Stimulated activated CD8-positive, alpha-beta memory T cell treated with anti-CD3 and anti-CD28 coated beads, Interleukin-15, amount 100 ng/mL, for 1 hour (primary cell): Measurements from ENCODE around the gene TCAIM.

Experiments used
- DNase-seq: peaks from one replicate; pipeline ENCODE4 v3.0.0-alpha.2; 2020; ENCODE audit warnings: low read depth

The TCAIM gene

GRCh38 chr3:44338010-44338827 is at the start of gene TCAIM:
Gene TCAIM, plus strand, starts transcription at chr3:44338766. Its CDS starts 16,017 bp downstream, at chr3:44354783.
- peak; percentile 95 for DNase-seq

- no peak for DNase-seq
These were observed 48.6 kb upstream of the TCAIM start for GRCh38 chr3:44289882-44290462.

GRCh38 chr3:44292276-44292675 is 46.3 kb upstream of the TCAIM start:
- no peak for DNase-seq

- DNase-seq: no peak
These were observed 45.6 kb upstream of the TCAIM start for GRCh38 chr3:44292947-44293346.

GRCh38 chr3:44297255-44297654 is 41.3 kb upstream of the TCAIM start:
- DNase-seq: no peak

GRCh38 chr3:44301746-44302145 is 36.8 kb upstream of the TCAIM start:
- no peak for DNase-seq

- DNase-seq: no peak
These were observed 29.1 kb upstream of the TCAIM start for GRCh38 chr3:44309500-44309899.

GRCh38 chr3:44318891-44319311 is 19.7 kb upstream of the TCAIM start:
- DNase-seq: no peak

- no peak for DNase-seq
These were observed 17.2 kb upstream of the TCAIM start for GRCh38 chr3:44321335-44321734.

- peak; percentile 33 for DNase-seq
These were observed 15.1 kb upstream of the TCAIM start for GRCh38 chr3:44323341-44323955.

GRCh38 chr3:44324584-44324983 is 14.0 kb upstream of the TCAIM start:
- no peak for DNase-seq

GRCh38 chr3:44326019-44326418 is 12.5 kb upstream of the TCAIM start:
- no peak for DNase-seq

- no peak for DNase-seq
These were observed 12.1 kb upstream of the TCAIM start for GRCh38 chr3:44326515-44326914.

GRCh38 chr3:44329946-44330345 is 8.6 kb upstream of the TCAIM start:
- no peak for DNase-seq

- no peak for DNase-seq
These were observed 8.1 kb upstream of the TCAIM start for GRCh38 chr3:44330444-44330843.

- no peak for DNase-seq
These were observed 4.2 kb upstream of the TCAIM start for GRCh38 chr3:44334326-44334725.

GRCh38 chr3:44337248-44337785 is 1.2 kb upstream of the TCAIM start:
- DNase-seq: no peak

- DNase-seq: no peak
These were observed 212 bp downstream of the TCAIM start for GRCh38 chr3:44338828-44339127.

GRCh38 chr3:44339181-44340057 is 853 bp downstream of the TCAIM start:
- DNase-seq: no peak

GRCh38 chr3:44340058-44340395 is 1.5 kb downstream of the TCAIM start:
- no peak for DNase-seq

- no peak for DNase-seq
These were observed 3.7 kb downstream of the TCAIM start for GRCh38 chr3:44342176-44342790.

GRCh38 chr3:44343421-44343820 is 4.9 kb downstream of the TCAIM start:
- no peak for DNase-seq
